Measurements from ENCODE around the gene CEP89.

DNA sequence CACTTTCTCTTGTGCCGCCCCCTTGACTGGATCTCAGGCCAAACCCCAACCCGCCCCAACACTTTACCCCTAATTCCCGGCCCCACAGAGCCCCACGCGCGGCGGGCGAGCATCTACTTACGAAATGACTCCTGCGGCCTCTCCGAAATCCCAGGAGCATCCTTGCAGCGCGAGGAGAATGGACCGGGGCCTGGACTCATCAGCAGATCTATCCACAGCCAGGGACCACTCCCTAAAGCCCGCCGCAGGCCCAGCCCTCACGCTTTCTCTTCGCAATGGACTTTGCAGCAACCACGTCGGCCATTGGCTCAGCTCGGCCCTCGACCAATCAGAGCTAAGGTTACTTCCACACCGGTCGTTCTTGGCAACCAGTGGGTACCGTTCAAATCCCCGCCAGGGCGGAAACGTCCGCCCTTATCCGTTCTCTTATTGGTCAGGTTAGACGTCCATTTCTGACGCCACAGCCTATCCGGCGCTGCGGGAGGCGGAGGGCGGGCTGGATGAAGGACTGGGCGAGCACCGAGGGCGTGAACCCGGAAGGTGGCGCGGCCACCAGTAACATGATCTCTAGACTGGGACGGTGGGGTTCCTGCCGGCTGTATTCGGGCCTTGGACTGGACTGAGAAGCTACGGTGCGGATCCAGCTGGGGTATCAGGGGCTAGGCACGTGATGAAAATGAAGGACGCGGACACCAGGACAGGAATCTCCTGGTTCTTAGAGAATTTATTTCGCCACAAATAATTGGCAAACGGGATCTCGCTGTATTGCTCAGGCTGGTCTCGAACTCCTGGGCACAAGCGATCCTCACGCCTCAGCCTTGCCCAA is at the start of gene CEP89, which contains the start of gene FAAP24:
- TF ChIP-seq POLR2A (IDR thresholded peaks at IDR 0.05) (no peak), POLR2AphosphoS5 (IDR thresholded peaks at IDR 0.05) (peak in 2 of 3 donors; percentile 57 to 83), EP300 (IDR thresholded peaks at IDR 0.05) (no peak)
- TF ChIP-seq, protein P1, sequence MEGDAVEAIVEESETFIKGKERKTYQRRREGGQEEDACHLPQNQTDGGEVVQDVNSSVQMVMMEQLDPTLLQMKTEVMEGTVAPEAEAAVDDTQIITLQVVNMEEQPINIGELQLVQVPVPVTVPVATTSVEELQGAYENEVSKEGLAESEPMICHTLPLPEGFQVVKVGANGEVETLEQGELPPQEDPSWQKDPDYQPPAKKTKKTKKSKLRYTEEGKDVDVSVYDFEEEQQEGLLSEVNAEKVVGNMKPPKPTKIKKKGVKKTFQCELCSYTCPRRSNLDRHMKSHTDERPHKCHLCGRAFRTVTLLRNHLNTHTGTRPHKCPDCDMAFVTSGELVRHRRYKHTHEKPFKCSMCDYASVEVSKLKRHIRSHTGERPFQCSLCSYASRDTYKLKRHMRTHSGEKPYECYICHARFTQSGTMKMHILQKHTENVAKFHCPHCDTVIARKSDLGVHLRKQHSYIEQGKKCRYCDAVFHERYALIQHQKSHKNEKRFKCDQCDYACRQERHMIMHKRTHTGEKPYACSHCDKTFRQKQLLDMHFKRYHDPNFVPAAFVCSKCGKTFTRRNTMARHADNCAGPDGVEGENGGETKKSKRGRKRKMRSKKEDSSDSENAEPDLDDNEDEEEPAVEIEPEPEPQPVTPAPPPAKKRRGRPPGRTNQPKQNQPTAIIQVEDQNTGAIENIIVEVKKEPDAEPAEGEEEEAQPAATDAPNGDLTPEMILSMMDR (IDR thresholded peaks at IDR 0.05) = no peak
